WTC11 (cell line): Measurements from ENCODE around the gene ADGRB2. TPM values are rescaled to one million over a fixed set of nuclear protein-coding genes. Genes with fewer than 3 reads are reported as not detected.

Experiments
- ATAC-seq: fragments of 200-7000 bp; cut with Tn5 transposase; 2 replicates; pipeline ENCODE4 v1.10.0; 2021; ENCODE audit warnings: mild to moderate bottlenecking, moderate library complexity
- CTCF ChIA-PET: fragments of 300-600 bp; sonication (Branson Sonifier 250); formaldehyde crosslinking; loops from one replicate; lab custom pipeline; 2021; ENCODE audit warnings: antibody characterized with exemption; lab: Charles Lee
- POLR2A ChIA-PET: fragments of 350-600 bp; sonication (Branson Sonifier 250); formaldehyde crosslinking; loops from one replicate; lab custom pipeline; 2021; ENCODE audit warnings: antibody characterized with exemption; lab: Charles Lee
- DNase-seq: peaks from one replicate; pipeline ENCODE4 v3.0.0; 2021; ENCODE audit warnings: low spot score
- H3K27ac Mint-ChIP-seq: 2 replicates; pipeline ENCODE4 v1.8.0; 2021; ENCODE audit warnings: mixed read lengths
- H3K27me3 Mint-ChIP-seq: 2 replicates; pipeline ENCODE4 v1.8.0; 2021; ENCODE audit warnings: low read depth, mild to moderate bottlenecking, moderate library complexity, mixed read lengths
- H3K36me3 Mint-ChIP-seq: 2 replicates; pipeline ENCODE4 v1.8.0; 2021; ENCODE audit warnings: mixed read lengths
- H3K4me1 Mint-ChIP-seq: 2 replicates; pipeline ENCODE4 v1.8.0; 2022; ENCODE audit warnings: mixed read lengths
- H3K4me3 Mint-ChIP-seq: 2 replicates; pipeline ENCODE4 v1.8.0; 2021; ENCODE audit warnings: mild to moderate bottlenecking, moderate library complexity, mixed read lengths
- H3K9me3 Mint-ChIP-seq: 2 replicates; pipeline ENCODE4 v1.8.0; 2021; ENCODE audit warnings: mixed read lengths
- AR ChIP-seq: fragments of 250-450 bp; sonication (Bioruptor Pico); IDR thresholded peaks from 2 replicates; pipeline ENCODE4 v1.9.0; 2021; ENCODE audit warnings: mild to moderate bottlenecking
- CDX4 ChIP-seq: fragments of 250-450 bp; sonication (Bioruptor Pico); IDR thresholded peaks from 2 replicates; pipeline ENCODE4 v1.9.0; 2021; ENCODE audit warnings: moderate library complexity, mild to moderate bottlenecking, inconsistent platforms, borderline replicate concordance
- E2F1 ChIP-seq: sonication (generic); formaldehyde crosslinking; IDR thresholded peaks from 2 replicates; pipeline ENCODE4 v1.8.0; 2022; ENCODE audit warnings: mild to moderate bottlenecking, missing genetic modification reagents
- ELF4 ChIP-seq: sonication (generic); formaldehyde crosslinking; IDR thresholded peaks from 2 replicates; pipeline ENCODE4 v1.8.1; 2022; ENCODE audit warnings: low read depth, mild to moderate bottlenecking, moderate library complexity, missing genetic modification reagents
- ETV6 ChIP-seq: sonication (generic); formaldehyde crosslinking; IDR thresholded peaks from 2 replicates; pipeline ENCODE4 v1.8.1; 2022; ENCODE audit warnings: mild to moderate bottlenecking, missing genetic modification reagents
- KAT7 ChIP-seq: sonication (generic); formaldehyde crosslinking; IDR thresholded peaks from 2 replicates; pipeline ENCODE4 v1.8.1; 2023; ENCODE audit warnings: missing genetic modification reagents, mild to moderate bottlenecking, borderline replicate concordance
- NFATC4 ChIP-seq: fragments of 250-450 bp; sonication (Bioruptor Pico); IDR thresholded peaks from 2 replicates; pipeline ENCODE4 v1.9.0; 2021; ENCODE audit warnings: mild to moderate bottlenecking
- NR3C1 ChIP-seq: sonication (generic); formaldehyde crosslinking; conservative IDR thresholded peaks from 2 replicates; pipeline ENCODE4 v1.8.1; 2023; ENCODE audit warnings: low read depth, mild to moderate bottlenecking, missing genetic modification reagents
- TCF7 ChIP-seq: sonication (generic); formaldehyde crosslinking; IDR thresholded peaks from 2 replicates; pipeline ENCODE4 v1.8.0; 2022; ENCODE audit warnings: mild to moderate bottlenecking, low read depth, missing genetic modification reagents, moderate library complexity
- TP53 ChIP-seq: sonication (generic); formaldehyde crosslinking; IDR thresholded peaks from 2 replicates; pipeline ENCODE4 v1.8.1; 2023; ENCODE audit warnings: mild to moderate bottlenecking, missing genetic modification reagents
- ZNF219 ChIP-seq: sonication (generic); formaldehyde crosslinking; IDR thresholded peaks from 2 replicates; pipeline ENCODE4 v1.8.0; 2023; ENCODE audit warnings: missing genetic modification reagents, mild to moderate bottlenecking, borderline replicate concordance
- ZNF425 ChIP-seq: fragments of 250-450 bp; sonication (Bioruptor Pico); conservative IDR thresholded peaks from 2 replicates; pipeline ENCODE4 v1.9.0; 2021; ENCODE audit warnings: mild to moderate bottlenecking
- total RNA-seq: library from RNA; stranded (reverse); gene quantifications from 3 replicates; pipeline ENCODE4 v1.2.3, GENCODE V29; 2021
- TF ChIP-seq, protein P1 (sequence below): sonication (generic); formaldehyde crosslinking; IDR thresholded peaks from 2 replicates; pipeline ENCODE4 v1.8.1; 2022; ENCODE audit warnings: low read depth, mild to moderate bottlenecking, moderate library complexity, missing genetic modification reagents, borderline replicate concordance
- TF ChIP-seq, protein P2 (sequence below): sonication (generic); formaldehyde crosslinking; IDR thresholded peaks from 2 replicates; pipeline ENCODE4 v1.8.1; 2023; ENCODE audit warnings: mild to moderate bottlenecking, missing genetic modification reagents, borderline replicate concordance
- TF ChIP-seq, protein P3 (sequence below): fragments of 250-450 bp; sonication (Bioruptor Pico); IDR thresholded peaks from 2 replicates; pipeline ENCODE4 v2.1.2; 2022; ENCODE audit warnings: mild to moderate bottlenecking, moderate library complexity
- TF ChIP-seq, protein P4 (sequence below): sonication (generic); formaldehyde crosslinking; IDR thresholded peaks from 2 replicates; pipeline ENCODE4 v1.8.0; 2022; ENCODE audit warnings: missing genetic modification reagents

The ADGRB2 gene
- total RNA-seq, 1 experiment from 2014 or later: 39.3 TPM

- TF ChIP-seq, protein P1, sequence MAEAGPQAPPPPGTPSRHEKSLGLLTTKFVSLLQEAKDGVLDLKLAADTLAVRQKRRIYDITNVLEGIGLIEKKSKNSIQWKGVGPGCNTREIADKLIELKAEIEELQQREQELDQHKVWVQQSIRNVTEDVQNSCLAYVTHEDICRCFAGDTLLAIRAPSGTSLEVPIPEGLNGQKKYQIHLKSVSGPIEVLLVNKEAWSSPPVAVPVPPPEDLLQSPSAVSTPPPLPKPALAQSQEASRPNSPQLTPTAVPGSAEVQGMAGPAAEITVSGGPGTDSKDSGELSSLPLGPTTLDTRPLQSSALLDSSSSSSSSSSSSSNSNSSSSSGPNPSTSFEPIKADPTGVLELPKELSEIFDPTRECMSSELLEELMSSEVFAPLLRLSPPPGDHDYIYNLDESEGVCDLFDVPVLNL: no peak
- no peak for TF ChIP-seq ELF4 (CRISPR knock-in tag)
Observed at GRCh38 chr1:31732751-31733289, 31.3 kb downstream of the ADGRB2 start (continued).

DNA sequence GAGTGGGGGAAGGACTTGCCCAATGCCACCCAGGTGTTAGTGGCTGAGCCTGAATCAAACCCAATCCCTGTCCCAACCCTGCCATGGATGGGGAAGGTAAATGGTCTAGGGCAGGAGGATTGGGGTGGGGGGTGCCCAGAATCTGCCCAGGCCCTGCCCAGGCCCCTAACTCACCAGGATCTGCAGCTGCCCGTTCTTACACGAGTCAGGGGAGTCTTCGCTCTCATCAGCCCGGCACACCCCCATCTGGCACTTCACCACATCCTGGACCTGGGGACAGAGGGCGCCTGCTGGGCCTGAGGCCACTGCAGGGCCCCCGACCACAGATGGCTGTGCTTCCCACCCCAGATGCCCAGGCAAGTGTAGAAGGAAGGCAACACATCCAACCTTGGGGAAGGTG lies 31.8 kb downstream of the ADGRB2 start:
- H3K9me3 Mint-ChIP-seq: no peaks in the 10 kb centered on the region
- DNase-seq: no peak

More for the DNA sequence above, 31.8 kb downstream of the ADGRB2 start:
- Mint-ChIP-seq H3K4me1 (no peaks in the 10 kb centered on the region), H3K36me3 (no peaks in the 10 kb centered on the region), H3K27me3 (no peaks in the 10 kb centered on the region), H3K4me3 (no peak overlapping the region), H3K27ac (no peak overlapping the region)
- ATAC-seq: no peak
- no peak for TF ChIP-seq ZNF425 (CRISPR knock-in tag)
- TF ChIP-seq CDX4 (CRISPR knock-in tag): no peak
- TF ChIP-seq E2F1: no peak
- TF ChIP-seq, protein P2, sequence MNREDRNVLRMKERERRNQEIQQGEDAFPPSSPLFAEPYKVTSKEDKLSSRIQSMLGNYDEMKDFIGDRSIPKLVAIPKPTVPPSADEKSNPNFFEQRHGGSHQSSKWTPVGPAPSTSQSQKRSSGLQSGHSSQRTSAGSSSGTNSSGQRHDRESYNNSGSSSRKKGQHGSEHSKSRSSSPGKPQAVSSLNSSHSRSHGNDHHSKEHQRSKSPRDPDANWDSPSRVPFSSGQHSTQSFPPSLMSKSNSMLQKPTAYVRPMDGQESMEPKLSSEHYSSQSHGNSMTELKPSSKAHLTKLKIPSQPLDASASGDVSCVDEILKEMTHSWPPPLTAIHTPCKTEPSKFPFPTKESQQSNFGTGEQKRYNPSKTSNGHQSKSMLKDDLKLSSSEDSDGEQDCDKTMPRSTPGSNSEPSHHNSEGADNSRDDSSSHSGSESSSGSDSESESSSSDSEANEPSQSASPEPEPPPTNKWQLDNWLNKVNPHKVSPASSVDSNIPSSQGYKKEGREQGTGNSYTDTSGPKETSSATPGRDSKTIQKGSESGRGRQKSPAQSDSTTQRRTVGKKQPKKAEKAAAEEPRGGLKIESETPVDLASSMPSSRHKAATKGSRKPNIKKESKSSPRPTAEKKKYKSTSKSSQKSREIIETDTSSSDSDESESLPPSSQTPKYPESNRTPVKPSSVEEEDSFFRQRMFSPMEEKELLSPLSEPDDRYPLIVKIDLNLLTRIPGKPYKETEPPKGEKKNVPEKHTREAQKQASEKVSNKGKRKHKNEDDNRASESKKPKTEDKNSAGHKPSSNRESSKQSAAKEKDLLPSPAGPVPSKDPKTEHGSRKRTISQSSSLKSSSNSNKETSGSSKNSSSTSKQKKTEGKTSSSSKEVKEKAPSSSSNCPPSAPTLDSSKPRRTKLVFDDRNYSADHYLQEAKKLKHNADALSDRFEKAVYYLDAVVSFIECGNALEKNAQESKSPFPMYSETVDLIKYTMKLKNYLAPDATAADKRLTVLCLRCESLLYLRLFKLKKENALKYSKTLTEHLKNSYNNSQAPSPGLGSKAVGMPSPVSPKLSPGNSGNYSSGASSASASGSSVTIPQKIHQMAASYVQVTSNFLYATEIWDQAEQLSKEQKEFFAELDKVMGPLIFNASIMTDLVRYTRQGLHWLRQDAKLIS: no peak
- no peak for TF ChIP-seq ELF4 (CRISPR knock-in tag)
- no peak for TF ChIP-seq AR (CRISPR knock-in tag)
- TF ChIP-seq NR3C1 (CRISPR knock-in tag): no peak
- TF ChIP-seq KAT7 (CRISPR knock-in tag): no peak
- TF ChIP-seq TCF7 (CRISPR knock-in tag): no peak
- TF ChIP-seq, protein P3, sequence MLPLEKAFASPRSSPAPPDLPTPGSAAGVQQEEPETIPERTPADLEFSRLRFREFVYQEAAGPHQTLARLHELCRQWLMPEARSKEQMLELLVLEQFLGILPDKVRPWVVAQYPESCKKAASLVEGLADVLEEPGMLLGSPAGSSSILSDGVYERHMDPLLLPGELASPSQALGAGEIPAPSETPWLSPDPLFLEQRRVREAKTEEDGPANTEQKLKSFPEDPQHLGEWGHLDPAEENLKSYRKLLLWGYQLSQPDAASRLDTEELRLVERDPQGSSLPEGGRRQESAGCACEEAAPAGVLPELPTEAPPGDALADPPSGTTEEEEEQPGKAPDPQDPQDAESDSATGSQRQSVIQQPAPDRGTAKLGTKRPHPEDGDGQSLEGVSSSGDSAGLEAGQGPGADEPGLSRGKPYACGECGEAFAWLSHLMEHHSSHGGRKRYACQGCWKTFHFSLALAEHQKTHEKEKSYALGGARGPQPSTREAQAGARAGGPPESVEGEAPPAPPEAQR (CRISPR knock-in tag): no peak
- no peak for TF ChIP-seq ETV6
- TF ChIP-seq NFATC4 (CRISPR knock-in tag): no peak
- no peak for TF ChIP-seq ZNF219 (CRISPR knock-in tag)
- TF ChIP-seq TP53 (CRISPR knock-in tag): no peak
- TF ChIP-seq, protein P4, sequence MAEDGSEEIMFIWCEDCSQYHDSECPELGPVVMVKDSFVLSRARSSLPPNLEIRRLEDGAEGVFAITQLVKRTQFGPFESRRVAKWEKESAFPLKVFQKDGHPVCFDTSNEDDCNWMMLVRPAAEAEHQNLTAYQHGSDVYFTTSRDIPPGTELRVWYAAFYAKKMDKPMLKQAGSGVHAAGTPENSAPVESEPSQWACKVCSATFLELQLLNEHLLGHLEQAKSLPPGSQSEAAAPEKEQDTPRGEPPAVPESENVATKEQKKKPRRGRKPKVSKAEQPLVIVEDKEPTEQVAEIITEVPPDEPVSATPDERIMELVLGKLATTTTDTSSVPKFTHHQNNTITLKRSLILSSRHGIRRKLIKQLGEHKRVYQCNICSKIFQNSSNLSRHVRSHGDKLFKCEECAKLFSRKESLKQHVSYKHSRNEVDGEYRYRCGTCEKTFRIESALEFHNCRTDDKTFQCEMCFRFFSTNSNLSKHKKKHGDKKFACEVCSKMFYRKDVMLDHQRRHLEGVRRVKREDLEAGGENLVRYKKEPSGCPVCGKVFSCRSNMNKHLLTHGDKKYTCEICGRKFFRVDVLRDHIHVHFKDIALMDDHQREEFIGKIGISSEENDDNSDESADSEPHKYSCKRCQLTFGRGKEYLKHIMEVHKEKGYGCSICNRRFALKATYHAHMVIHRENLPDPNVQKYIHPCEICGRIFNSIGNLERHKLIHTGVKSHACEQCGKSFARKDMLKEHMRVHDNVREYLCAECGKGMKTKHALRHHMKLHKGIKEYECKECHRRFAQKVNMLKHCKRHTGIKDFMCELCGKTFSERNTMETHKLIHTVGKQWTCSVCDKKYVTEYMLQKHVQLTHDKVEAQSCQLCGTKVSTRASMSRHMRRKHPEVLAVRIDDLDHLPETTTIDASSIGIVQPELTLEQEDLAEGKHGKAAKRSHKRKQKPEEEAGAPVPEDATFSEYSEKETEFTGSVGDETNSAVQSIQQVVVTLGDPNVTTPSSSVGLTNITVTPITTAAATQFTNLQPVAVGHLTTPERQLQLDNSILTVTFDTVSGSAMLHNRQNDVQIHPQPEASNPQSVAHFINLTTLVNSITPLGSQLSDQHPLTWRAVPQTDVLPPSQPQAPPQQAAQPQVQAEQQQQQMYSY: no peak
- POLR2A ChIA-PET: interaction anchor here (0.6 kb wide), 1 partner anchor 334 kb away, joined by 3 read pairs; no protein-coding TSS in a partner anchor
- CTCF ChIA-PET: interaction anchor here (0.8 to 6.3 kb wide), 6 partner anchors 11 to 68 kb away, joined by 3 to 44 read pairs (median 14); no protein-coding TSS in a partner anchor
